NCI-H524 (cell line): Measurements from ENCODE around the gene CLDN9.

Experiments
- DNase-seq, 2 experiments: peaks; one replicate each; lab custom pipeline; 2025; lab: John Stamatoyannopoulos, UW

The CLDN9 gene

GRCh38 chr16:3012828-3013420 lies at the start of gene CLDN9:
Gene CLDN9 (plus strand): TSS chr16:3012923. CDS start chr16:3013363, 440 bp downstream.
- DNase-seq: peak; percentile 16 to 53

GRCh38 chr16:2963074-2963722 lies 49.5 kb upstream of the CLDN9 start:
- peak in 1 of 2 experiments; percentile 56 for DNase-seq

GRCh38 chr16:2963723-2964474 lies 48.8 kb upstream of the CLDN9 start, which contains the start of gene KREMEN2:
Gene KREMEN2 (plus strand): TSS chr16:2964275. CDS start chr16:2964521, 246 bp downstream.
- peak; percentile 82 to 90 for DNase-seq

DNA sequence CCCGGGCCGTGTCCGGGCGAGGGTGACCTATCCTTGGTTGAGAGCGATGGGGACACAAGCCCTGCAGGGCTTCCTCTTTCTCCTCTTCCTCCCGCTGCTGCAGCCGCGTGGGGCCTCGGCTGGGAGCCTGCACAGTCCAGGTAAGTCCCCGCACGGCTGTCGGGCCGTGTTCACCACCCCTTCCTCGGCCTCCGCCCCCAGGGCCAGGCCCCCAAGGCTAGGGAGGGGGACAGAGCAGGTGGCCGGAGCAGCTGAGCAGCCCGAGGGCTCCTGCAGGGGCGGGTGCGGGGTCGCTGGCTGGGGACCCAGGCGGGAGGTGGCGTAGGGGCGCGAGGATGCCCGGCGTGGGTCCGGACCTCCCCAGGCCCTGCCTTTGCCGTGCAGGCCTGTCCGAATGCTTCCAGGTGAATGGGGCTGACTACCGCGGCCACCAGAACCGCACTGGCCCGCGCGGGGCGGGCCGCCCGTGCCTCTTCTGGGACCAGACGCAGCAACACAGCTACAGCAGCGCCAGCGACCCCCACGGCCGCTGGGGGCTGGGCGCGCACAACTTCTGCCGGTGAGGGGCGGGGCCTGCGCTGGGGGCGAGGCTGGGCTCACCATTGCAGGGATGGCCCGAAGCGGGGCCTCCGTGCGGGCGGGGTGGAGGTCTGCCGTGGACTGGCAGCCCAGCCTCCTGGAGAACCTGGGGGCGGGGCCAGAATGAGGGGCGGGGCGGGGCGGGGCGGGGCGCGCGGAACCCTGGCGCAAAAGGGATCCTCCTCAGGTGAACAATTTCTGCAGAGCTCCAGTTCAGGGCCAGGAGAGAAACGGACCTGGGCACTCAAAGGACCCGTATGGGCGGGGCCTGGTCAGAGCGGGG lies 48.0 kb upstream of the CLDN9 start:
- DNase-seq: peak; percentile 69 to 88

GRCh38 chr16:2966043-2966807 lies 46.5 kb upstream of the CLDN9 start:
- DNase-seq: no peak

- DNase-seq: no peak
Observed at GRCh38 chr16:2966808-2967191, 45.9 kb upstream of the CLDN9 start.

- DNase-seq: no peak
Observed at GRCh38 chr16:2967211-2967631, 45.5 kb upstream of the CLDN9 start.

- no peak for DNase-seq
Observed at GRCh38 chr16:2967721-2968161, 45.0 kb upstream of the CLDN9 start.

DNA sequence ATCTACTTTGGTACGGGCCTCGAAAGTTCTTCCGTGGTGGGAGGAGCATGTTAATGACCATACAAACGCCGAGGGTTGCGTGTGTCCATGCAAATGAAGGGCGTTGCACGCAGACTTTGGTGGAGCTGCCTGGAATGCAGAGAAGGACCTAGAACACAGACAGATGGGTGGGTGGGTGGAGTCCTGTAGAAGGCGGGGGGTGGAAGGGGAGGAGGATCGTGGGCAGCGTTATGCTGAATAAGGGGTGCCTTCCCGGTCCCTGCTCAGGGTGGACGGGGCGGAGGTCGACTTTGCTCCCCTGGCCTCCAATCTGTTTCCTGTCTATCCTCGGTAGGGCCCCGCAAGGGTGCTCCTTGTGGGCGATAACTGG lies 44.4 kb upstream of the CLDN9 start:
- DNase-seq: no peak

GRCh38 chr16:2968738-2969544 lies 43.8 kb upstream of the CLDN9 start, which contains the start of gene PAQR4:
Gene PAQR4 (plus strand): TSS chr16:2969348. CDS start chr16:2969675, 327 bp downstream.
- peak; percentile 75 to 93 for DNase-seq

DNA sequence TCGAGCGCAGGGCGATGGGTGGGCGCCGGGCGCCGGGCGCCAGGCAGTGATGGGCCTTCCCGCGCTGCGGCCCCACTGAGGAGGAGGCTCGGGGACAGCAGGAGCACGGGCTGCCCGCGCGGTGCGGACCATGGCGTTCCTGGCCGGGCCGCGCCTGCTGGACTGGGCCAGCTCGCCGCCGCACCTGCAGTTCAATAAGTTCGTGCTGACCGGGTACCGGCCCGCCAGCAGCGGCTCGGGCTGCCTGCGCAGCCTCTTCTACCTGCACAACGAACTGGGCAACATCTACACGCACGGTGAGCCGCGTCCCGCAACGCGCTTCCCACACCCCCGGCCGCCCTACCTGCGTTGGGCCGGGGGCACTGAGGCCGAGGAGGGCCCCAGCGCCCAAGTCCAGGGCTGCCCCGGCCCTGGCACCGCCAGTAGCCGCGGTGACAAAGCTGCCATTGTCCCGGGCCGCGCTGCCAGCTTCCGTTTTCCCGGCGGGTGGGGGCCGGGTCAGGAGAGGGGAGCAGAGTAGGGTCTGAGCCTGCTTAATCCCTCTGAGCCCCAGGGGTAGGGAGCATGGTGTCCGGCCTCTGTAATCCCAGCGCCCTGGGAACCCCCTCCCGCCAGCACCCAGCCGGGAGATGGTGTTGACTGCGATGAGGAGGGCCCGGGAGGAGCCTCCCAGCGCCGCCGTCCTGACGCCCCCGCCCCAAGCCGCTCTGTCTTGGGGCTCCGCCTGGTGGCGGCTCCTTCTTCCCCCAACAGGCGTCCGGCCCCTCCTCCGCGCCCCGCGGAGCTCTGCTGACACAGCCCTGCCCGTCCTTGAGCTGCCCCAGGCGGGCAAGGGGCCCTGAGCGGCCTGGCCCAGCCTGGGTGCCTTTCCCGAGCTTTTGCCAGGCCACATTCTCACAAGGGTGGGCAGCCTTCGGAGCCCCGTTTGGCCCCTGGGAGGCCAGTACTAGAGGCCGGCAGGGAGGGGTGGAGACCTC lies 42.9 kb upstream of the CLDN9 start:
- peak; percentile 45 to 62 for DNase-seq

- DNase-seq: no peak
Observed at GRCh38 chr16:2970563-2970962, 42.2 kb upstream of the CLDN9 start.

DNA sequence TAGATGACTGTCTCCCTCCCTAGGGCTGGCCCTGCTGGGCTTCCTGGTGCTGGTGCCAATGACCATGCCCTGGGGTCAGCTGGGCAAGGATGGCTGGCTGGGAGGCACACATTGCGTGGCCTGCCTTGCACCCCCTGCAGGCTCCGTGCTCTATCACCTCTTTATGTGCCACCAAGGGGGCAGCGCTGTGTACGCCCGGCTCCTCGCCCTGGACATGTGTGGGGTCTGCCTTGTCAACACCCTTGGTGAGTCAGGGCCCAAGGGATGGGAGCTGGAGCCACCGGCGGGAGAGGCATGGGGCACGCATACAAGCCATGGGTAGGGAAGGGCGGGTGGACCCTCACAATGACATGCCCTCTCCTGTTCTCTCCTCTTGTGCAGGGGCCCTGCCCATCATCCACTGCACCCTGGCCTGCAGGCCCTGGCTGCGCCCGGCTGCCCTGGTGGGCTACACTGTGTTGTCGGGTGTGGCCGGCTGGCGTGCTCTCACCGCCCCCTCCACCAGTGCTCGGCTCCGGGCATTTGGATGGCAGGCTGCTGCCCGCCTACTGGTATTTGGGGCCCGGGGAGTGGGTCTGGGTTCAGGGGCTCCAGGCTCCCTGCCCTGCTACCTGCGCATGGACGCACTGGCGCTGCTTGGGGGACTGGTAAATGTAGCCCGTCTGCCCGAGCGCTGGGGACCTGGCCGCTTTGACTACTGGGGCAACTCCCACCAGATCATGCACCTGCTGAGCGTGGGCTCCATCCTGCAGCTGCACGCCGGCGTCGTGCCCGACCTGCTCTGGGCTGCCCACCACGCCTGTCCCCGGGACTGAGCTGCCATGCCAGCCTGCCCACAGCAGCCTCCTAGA lies 41.4 kb upstream of the CLDN9 start:
- DNase-seq: no peak

DNA sequence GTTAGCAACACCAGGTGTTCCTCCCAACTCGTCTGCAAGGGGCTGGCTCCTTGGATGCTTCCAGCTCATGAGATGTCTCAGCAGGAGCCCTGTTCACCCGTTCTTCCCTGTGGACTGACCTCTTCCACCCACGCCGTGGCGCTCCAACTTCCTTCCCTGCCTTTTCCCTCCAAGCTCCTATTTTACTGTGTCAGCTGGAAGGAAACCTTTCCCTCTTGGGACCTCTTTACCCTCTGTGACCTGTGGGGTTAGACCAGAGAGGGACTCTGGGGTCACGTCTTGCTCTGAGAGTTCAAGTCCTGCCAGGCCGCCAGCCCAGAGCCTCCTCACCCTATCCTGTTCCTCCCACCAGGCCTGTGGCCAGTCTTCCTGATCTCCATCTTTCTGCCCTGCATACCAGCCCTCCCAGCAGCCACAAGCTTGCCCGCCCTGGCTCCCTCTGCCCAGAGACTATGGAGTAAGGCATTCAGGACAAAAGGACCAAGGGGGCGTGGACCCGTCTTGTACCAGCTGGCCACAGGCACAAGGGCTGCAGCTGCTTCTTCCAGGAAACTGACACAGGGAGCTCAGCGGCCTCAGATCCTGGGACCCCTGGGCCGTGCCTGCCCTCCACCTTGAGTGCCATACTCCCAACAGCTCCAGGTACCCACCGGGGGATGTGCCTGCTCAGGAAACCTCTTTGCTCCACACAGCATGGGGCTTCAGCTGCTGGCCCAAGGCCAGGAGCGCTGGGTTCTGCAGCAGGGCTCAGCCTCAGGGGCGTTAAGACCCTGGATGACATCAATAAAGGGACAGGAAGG lies 40.5 kb upstream of the CLDN9 start:
- DNase-seq: no peak

DNA sequence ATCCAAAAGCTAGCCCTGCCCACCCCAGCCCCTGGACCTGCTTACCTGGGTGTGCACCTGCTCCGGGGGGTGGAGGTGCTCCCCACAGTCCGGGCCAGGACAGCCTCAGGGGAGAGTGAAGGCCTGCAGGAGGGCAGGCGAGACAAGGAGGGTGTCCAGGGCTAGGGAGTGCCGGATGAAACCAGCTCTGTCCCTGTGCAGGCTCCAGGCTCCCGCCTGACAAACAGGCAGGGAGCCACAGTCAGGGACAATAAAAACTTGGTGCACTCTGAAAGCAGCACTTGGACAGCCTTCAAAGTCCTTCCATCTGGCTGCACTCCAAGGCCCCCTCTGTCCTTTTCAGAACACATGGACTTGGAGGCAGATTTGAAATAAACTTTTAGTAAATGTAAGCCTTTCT lies 39.6 kb upstream of the CLDN9 start:
- DNase-seq: no peak

DNA sequence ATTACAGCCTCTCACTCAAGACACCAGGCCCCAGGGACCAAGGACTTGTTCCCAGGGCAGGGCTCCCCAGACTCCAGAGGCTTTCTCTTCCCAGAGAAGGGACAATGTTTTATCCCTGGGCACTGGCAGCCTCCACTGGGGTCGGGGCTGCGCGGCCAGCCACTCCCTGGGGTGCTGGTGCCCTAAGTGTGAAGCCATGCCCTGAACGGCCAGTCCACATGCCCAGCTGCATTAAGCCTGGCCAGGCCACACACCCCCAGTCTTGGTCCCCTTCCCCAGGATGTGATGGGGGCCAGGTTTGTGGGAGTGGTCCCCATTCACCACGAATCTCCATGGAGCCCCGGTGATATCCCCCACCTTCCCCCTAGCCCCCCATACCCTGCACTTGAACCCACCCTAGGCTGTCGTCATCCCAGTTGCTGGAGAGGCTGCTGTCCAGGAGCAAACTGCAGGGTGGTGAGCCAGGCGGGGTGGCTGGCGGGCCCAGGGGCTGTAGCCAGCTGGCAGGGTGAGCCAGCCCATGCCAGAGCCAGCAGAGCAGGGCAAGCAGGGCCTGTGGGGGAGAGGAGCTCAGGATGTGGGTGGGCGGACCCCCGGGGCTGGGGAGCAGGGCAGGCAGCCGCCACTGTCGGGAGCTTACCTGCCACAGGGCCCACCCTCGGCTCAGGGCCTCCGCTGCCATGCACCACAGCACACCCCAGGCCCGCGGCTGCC lies 39.0 kb upstream of the CLDN9 start:
- DNase-seq: no peak
